Uterus (tissue), 2 donors: ENCODE data around the gene PDZD4.

ENCODE experiments used
- CTCF ChIP-seq, 4 experiments: fragments of 200-600 bp in 2 of 4; fragments of 450-650 bp in 2 of 4; sonication (generic) in 2 of 4; IDR thresholded peaks; one replicate each; pipeline ENCODE4 v1.5.1; 2016 to 2019; ENCODE audit warnings: antibody characterized with exemption in 4 of 4, mild to moderate bottlenecking in 2 of 4, moderate library complexity in 1 of 4
- POLR2A ChIP-seq, 2 donors: fragments of 450-650 bp; IDR thresholded peaks; one replicate each; pipeline ENCODE4 v1.6.1; 2016; ENCODE audit warnings: antibody characterized with exemption in 2 of 2, mild to moderate bottlenecking in 1 of 2, moderate library complexity in 1 of 2

DNA sequence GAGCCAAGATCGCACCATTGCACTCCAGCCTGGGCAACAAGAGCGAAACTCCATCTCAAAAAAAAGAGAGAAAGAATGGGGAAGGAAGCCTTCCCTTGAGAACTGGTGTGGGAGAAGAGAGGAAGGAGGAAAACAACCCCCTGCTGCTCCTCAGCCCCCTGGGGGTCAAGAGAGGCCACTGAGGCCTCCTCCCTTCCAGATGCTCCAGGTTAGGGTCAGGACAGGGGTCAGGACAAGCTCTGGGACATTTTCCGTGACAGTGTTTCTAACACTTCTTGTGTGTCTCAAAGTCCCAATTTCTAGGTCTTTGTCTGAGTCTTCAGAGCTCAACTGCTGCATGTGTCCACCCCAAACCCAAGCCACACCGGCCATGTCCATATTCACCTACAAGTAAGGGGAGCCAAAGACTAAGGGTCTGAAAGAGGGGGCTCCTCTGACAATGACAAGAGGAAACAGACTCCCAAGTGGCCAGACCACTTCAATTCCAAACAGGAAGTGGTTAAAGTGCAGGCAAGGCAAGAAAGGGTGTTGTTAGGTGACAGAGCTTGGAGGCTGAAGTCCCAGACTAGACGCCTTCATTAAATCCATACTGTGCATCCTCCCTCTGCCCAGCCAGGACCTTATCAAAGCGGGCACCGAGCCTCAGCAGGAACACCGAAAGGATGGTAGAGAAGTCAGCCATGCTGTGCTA is 47.4 kb upstream of the PDZD4 start:
- no peak for TF ChIP-seq CTCF (IDR thresholded peaks at IDR 0.05)
- no peak for TF ChIP-seq POLR2A (IDR thresholded peaks at IDR 0.05)
